SW 1271 (cell line): ENCODE measurements around the gene CCDC177.

Experiments
- DNase-seq, 2 experiments: peaks; one replicate each; lab custom pipeline; 2025; lab: John Stamatoyannopoulos, UW

The CCDC177 gene

GRCh38 chr14:69529563-69529962 lies 45.1 kb downstream of the CCDC177 start:
- DNase-seq, result no peak

- no peak for DNase-seq
Measured at GRCh38 chr14:69528930-69529329, 45.7 kb downstream of the CCDC177 start.

- DNase-seq, result no peak
Measured at GRCh38 chr14:69528143-69528542, 46.5 kb downstream of the CCDC177 start.

- DNase-seq, result no peak
Measured at GRCh38 chr14:69527635-69528034, 47.0 kb downstream of the CCDC177 start.

- no peak for DNase-seq
Measured at GRCh38 chr14:69525896-69526295, 48.8 kb downstream of the CCDC177 start.

- no peak for DNase-seq
Measured at GRCh38 chr14:69522026-69522425, 52.6 kb downstream of the CCDC177 start.
